ENCODE results near the gene GNAZ. TPM values are rescaled to one million over a fixed set of nuclear protein-coding genes. Genes with fewer than 3 reads are reported as not detected.

The GNAZ gene
- total and polyA plus RNA-seq, 11 donors, result 1.1 to 13.9 (median 2.5) TPM

- Histone ChIP-seq H3K27ac (no peak overlapping the region), H3K36me3 (no peaks in the 10 kb centered on the region), H3K27me3 (peaks cover 0 to 12% (median 0%) of the 10 kb centered on the region in 9 donors), H3K4me1 (peaks cover 0 to 7% (median 0%) of the 10 kb centered on the region in 12 donors), H3K9me3 (no peaks in the 10 kb centered on the region), H3K4me3 (no peak overlapping the region)
- no peak for DNase-seq
- intact Hi-C loops (cut with DNase I), result no loop called here
- 91 to 96% (median 92%) methylated on average over 4 of the region's 4 CpGs for WGBS, 4 donors
- TF ChIP-seq CTCF (IDR thresholded peaks at IDR 0.05), result no peak
- TF ChIP-seq POLR2A (IDR thresholded peaks at IDR 0.05), result no peak
- ATAC-seq, result no peak
These were observed 37.7 kb upstream of the GNAZ start for GRCh38 chr22:23032658-23033057.

- Histone ChIP-seq H3K36me3 (no peaks in the 10 kb centered on the region), H3K4me3 (no peak overlapping the region), H3K9me3 (no peaks in the 10 kb centered on the region), H3K27me3 (peaks cover 0 to 12% (median 0%) of the 10 kb centered on the region in 9 donors), H3K27ac (no peak overlapping the region), H3K4me1 (peaks cover 0 to 7% (median 0%) of the 10 kb centered on the region in 12 donors)
- DNase-seq (no peak), ATAC-seq (peak in 3 of 4 donors; percentile 38 to 67 (median 42))
- WGBS, 4 donors, result 83 to 86% (median 85%) methylated on average over 5 to 6 of the region's 6 CpGs
- TF ChIP-seq POLR2A (IDR thresholded peaks at IDR 0.05) (no peak), CTCF (IDR thresholded peaks at IDR 0.05) (no peak)
- intact Hi-C loops (cut with DNase I), result no loop called here
These were observed 37.0 kb upstream of the GNAZ start for GRCh38 chr22:23033116-23033905.

GRCh38 chr22:23034621-23035556, 35.4 kb upstream of the GNAZ start:
- WGBS, 4 donors, result 89 to 94% (median 92%) methylated on average over 10 of the region's 10 CpGs
- intact Hi-C loops (cut with DNase I), result loop anchor here in 1 of 10 donors (5.0 kb wide), 1 partner anchor 73 kb away; no protein-coding TSS in a partner anchor

More at GRCh38 chr22:23034621-23035556, 35.4 kb upstream of the GNAZ start:
- no peaks in the 10 kb centered on the region for H3K9me3 ChIP-seq
- DNase-seq (no peak), ATAC-seq (no peak)
- H3K27ac ChIP-seq, result no peak overlapping the region
- H3K36me3 ChIP-seq, result no peaks in the 10 kb centered on the region
- TF ChIP-seq CTCF (IDR thresholded peaks at IDR 0.05) (no peak), POLR2A (IDR thresholded peaks at IDR 0.05) (no peak)
- H3K4me3 ChIP-seq, result no peak overlapping the region
- H3K27me3 ChIP-seq, result peaks cover 0 to 8% (median 0%) of the 10 kb centered on the region in 9 donors
- peaks cover 0 to 7% (median 0%) of the 10 kb centered on the region in 12 donors for H3K4me1 ChIP-seq
